ENCODE data around the gene POLG. TPM values are rescaled to one million over a fixed set of nuclear protein-coding genes. Genes with fewer than 3 reads are reported as not detected.

The POLG gene
- total RNA-seq, 1 donor from 2014 or later: 73.5 TPM

DNA sequence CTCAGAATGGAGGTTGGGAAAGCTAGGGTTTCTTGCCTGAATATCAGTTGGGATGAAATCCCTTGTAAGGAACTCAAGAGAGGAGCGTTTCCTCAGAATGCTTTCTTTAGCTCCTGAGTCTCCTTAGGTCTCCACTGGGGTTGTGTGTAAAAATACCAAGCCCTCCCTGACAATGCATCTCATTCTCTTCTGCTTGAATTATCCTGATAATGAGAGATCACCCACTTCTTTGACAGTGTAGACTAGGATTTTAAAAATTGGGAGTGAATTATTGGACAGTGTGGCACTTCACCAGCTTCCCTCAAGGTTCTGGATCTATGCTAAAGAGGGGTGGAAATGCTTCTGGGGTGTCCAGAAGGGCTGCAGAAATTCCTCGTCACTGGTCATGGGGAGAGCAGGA is 41.8 kb upstream of the POLG start:
- Mint-ChIP-seq H3K27ac (ENCODE audit: unreplicated experiment) (no peak overlapping the region), H3K9me3 (no peaks in the 10 kb centered on the region), H3K36me3 (ENCODE audit: low read depth) (no peaks in the 10 kb centered on the region), H3K4me3 (no peak overlapping the region), H3K27me3 (ENCODE audit: low read depth) (peaks cover 94% of the 10 kb centered on the region), H3K4me1 (no peaks in the 10 kb centered on the region)
- DNase-seq (ENCODE audit: low read depth, low spot score): no peak
- TF ChIP-seq CTCF (conservative IDR thresholded peaks at IDR 0.05): no peak

DNA sequence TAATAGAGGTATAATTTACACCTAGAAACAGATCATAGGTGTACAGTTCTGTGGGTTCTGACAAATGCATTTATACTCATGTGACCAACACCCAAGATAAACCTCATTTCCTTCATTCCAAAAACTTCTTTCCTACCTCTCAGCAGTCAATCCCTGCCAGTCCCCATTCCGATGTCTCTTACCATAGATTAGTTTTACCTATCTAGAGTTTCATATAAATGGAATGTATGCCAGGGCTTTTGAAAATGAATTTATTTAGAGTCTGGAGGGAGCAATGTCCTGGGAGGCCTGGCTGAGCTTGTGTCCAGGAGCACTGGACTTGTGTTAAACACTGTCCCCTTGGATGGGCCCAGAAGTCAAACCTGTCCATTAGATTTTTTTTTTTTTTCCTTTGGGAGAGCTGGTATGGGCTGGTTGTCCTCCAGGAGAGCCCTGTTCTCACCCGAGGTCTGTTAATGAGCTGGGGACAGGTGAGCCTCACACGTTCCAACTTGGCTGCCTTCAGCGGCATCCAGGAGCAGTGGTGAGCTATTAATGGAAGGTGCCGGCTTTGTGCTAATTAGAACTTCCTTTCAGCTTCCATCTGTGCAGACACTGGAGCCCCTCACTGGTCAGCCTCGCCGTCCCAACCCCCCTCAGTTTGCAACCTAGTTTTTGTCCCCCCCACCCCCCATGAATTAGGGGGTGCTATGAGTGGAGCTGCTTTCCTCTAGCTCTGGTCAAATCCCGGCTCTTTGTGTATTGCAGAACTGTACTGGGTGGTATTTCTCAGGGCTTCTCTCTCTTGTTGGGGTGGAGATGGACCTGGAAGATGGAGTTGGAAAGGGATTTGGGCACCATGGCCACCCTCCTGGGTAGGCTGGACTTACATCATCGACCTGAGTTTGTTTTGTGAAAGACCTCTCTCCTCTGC is 40.7 kb upstream of the POLG start:
- DNase-seq (ENCODE audit: low read depth, low spot score): no peak
- H3K4me1 Mint-ChIP-seq: peaks cover 4% of the 10 kb centered on the region
- no peaks in the 10 kb centered on the region for H3K36me3 Mint-ChIP-seq (ENCODE audit: low read depth)
- no peak for TF ChIP-seq CTCF (conservative IDR thresholded peaks at IDR 0.05)
- H3K4me3 Mint-ChIP-seq: no peak overlapping the region
- no peak overlapping the region for H3K27ac Mint-ChIP-seq (ENCODE audit: unreplicated experiment)
- H3K9me3 Mint-ChIP-seq: no peaks in the 10 kb centered on the region
- peaks cover 94% of the 10 kb centered on the region for H3K27me3 Mint-ChIP-seq (ENCODE audit: low read depth)

DNA sequence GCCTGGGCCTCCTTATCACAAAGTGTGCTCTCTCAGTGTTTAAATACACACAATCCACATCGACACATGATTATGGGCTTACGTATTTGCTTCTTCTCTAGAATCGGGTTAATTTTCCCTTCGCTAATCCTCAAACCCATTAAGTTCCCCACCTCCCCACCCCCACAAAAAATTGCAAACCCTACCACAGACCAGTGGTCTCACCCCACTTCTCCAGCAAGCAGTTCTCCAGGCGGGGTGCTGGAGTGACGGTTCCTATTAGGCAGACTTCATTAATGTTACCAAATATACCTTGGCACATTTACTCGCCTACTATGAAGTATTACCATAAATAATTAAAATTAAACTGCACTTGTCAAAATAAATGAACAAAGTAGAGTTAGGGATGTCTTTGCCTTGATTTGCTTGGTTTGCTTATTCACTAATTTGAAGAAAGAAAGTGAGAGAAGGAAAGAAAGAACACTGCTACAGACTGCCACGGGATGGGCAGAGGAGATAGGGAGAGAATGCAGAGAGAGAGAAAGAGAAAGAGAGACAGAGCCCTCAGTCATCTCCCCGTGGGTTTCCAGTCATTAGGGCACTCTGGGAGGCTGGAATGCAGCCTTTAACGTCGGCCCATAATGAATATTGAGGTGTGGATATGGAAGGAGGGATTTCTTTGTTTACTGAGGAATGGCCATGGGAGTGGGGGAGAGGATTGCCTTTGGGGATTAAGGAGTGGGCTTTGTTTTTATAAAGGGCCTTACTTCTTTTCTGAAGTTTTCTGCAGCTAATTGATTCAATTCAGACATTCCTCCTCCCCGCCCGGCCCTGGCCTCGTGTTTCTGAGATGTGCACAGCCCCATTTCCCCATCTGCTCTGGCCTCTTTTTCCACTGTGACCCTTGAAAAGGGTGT is 39.7 kb upstream of the POLG start:
- no peaks in the 10 kb centered on the region for H3K36me3 Mint-ChIP-seq (ENCODE audit: low read depth)
- peaks cover 6% of the 10 kb centered on the region for H3K4me1 Mint-ChIP-seq

GRCh38 chr15:89372069-89372935 is 37.7 kb upstream of the POLG start:
- no peak overlapping the region for H3K27ac Mint-ChIP-seq (ENCODE audit: unreplicated experiment)
- DNase-seq (ENCODE audit: low read depth, low spot score): no peak
- H3K36me3 Mint-ChIP-seq (ENCODE audit: low read depth): no peaks in the 10 kb centered on the region
- H3K9me3 Mint-ChIP-seq: no peaks in the 10 kb centered on the region
- peaks cover 99% of the 10 kb centered on the region for H3K27me3 Mint-ChIP-seq (ENCODE audit: low read depth)
- peaks cover 15% of the 10 kb centered on the region for H3K4me1 Mint-ChIP-seq
- TF ChIP-seq CTCF (conservative IDR thresholded peaks at IDR 0.05): no peak
- H3K4me3 Mint-ChIP-seq: no peak overlapping the region

More for the DNA sequence above, 39.7 kb upstream of the POLG start:
- TF ChIP-seq CTCF (conservative IDR thresholded peaks at IDR 0.05): no peak
- no peak for DNase-seq (ENCODE audit: low read depth, low spot score)
- Mint-ChIP-seq H3K27me3 (ENCODE audit: low read depth) (peaks cover 94% of the 10 kb centered on the region), H3K9me3 (no peaks in the 10 kb centered on the region), H3K4me3 (no peak overlapping the region), H3K27ac (ENCODE audit: unreplicated experiment) (no peak overlapping the region)

All from neural crest cell (in vitro differentiated cells).